Urinary bladder (tissue), 4 donors: ENCODE measurements around the gene FARS2. TPM values are rescaled to one million over a fixed set of nuclear protein-coding genes. Genes with fewer than 3 reads are reported as not detected.

Experiments used
- DNase-seq: peaks from one replicate; pipeline ENCODE4 v3.0.0-alpha.2; 2015; ENCODE audit errors: extremely low spot score
- H3K27ac ChIP-seq: one replicate; pipeline ENCODE4 v1.5.1; 2013; ENCODE audit warnings: low read depth, mild to moderate bottlenecking, moderate library complexity
- H3K36me3 ChIP-seq: one replicate; pipeline ENCODE4 v1.6.1; 2013; ENCODE audit warnings: mild to moderate bottlenecking, moderate library complexity; ENCODE audit not compliant: insufficient read depth
- H3K4me1 ChIP-seq: one replicate; pipeline ENCODE4 v1.6.1; 2013; ENCODE audit warnings: mild to moderate bottlenecking, moderate library complexity; ENCODE audit not compliant: insufficient read depth
- H3K4me3 ChIP-seq: one replicate; pipeline ENCODE4 v1.5.1; 2013; ENCODE audit warnings: low read depth, low read length
- WGBS: extraction: QIAGEN DNeasy Blood & Tissue Kit; methylation state at CpG from one replicate; pipeline ENCODE4 v1.1.7; 2013; 5-methylcytosine and 5-hydroxymethylcytosine counted together
- polyA plus RNA-seq: library from polyadenylated mRNA; stranded (reverse); fragments of 200-250 nt; gene quantifications from one replicate; pipeline ENCODE4 v1.2.3, GENCODE V29; 2013
- total RNA-seq: library from RNA; depleted of rRNA; stranded (reverse); fragments of >200 nt; gene quantifications from one replicate; pipeline ENCODE4 v1.2.3, GENCODE V29; 2014
- donor health status: healthy with polysubstance abuse.
- donor health status: healthy.

The FARS2 gene
- total and polyA plus RNA-seq, 2 donors, result 13.6 to 23.4 TPM

DNA sequence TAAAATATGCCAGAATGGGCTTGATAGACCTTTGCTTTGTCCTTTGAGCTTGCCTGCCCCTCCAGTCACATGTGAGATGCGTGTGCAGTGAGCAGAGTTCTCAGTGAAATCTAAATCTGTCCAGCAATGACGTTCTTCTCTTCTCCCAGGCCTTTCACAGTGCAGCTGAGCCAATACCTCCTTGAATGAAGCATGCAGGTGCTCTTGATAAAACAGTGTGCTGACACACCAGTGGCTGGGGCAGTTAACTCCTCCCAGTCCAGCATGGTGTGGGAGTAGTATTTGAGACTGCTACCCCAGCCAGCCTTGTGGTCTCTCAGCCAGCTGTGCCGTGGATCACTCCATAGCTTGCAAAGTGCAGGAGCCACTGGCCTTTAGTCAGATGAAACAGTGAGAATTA, 240.5 kb downstream of the FARS2 start:
- no peaks in the 10 kb centered on the region for H3K36me3 ChIP-seq
- DNase-seq, result no peak
- no peak overlapping the region for H3K27ac ChIP-seq
- no peak overlapping the region for H3K4me3 ChIP-seq
- H3K4me1 ChIP-seq, result no peaks in the 10 kb centered on the region
- WGBS, result 90% methylated on average over 3 of the region's 3 CpGs

GRCh38 chr6:5504078-5504477, 242.8 kb downstream of the FARS2 start:
- Histone ChIP-seq H3K4me3 (no peak overlapping the region), H3K36me3 (no peaks in the 10 kb centered on the region), H3K4me1 (no peaks in the 10 kb centered on the region), H3K27ac (no peak overlapping the region)
- no peak for DNase-seq
- over 99% methylated on average over 1 of the region's 1 CpG for WGBS

- Histone ChIP-seq H3K36me3 (no peaks in the 10 kb centered on the region), H3K4me1 (no peaks in the 10 kb centered on the region), H3K4me3 (no peak overlapping the region), H3K27ac (no peak overlapping the region)
- 81% methylated on average over 4 of the region's 4 CpGs for WGBS
- no peak for DNase-seq
These were observed 244.8 kb downstream of the FARS2 start for GRCh38 chr6:5506149-5506548.

DNA sequence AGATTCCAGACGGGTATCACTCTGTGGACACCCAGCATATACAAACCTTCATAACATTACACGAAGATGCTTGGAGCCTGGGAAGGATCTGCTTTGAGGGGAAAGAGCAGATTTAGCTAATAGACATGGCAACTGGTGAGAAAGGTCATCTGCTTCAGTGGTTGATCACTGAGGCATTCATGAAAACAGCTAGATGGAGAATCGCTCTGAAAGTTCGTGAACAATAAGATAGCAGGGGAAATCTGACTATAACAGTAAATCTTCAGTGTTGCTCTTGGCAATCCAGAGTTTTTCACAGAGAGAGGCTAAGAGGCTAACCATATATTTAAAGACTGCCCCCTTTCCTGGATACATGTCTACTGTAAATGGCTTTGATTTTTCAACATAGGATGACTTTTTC, 245.3 kb downstream of the FARS2 start:
- 68% methylated on average over 4 of the region's 4 CpGs for WGBS
- no peak overlapping the region for H3K27ac ChIP-seq
- no peak for DNase-seq
- no peak overlapping the region for H3K4me3 ChIP-seq
- H3K36me3 ChIP-seq, result no peaks in the 10 kb centered on the region
- H3K4me1 ChIP-seq, result no peaks in the 10 kb centered on the region

GRCh38 chr6:5507131-5507681, 245.9 kb downstream of the FARS2 start:
- no peaks in the 10 kb centered on the region for H3K4me1 ChIP-seq
- H3K27ac ChIP-seq, result no peak overlapping the region
- H3K4me3 ChIP-seq, result no peak overlapping the region
- no peak for DNase-seq
- no peaks in the 10 kb centered on the region for H3K36me3 ChIP-seq
- WGBS, result 76% methylated on average over 4 of the region's 4 CpGs

DNA sequence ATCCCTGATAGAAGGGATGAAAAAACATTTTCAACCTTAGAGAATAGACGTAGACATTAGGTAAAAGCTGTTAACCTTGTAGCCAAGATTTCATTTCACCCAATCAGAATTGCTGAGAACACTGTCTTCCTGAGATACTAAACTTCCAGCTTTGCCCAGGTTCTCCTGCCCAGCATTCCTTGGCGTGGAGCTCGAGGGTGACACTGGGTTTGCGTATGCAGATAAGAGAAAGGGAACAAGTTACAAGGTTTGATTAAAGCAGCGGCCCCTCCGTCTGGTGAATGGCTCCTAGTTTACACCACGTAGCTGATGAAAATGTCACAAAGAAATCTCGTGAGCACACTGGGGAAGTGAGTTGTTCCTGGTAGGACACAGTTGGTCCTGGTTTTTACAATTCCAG, 247.8 kb downstream of the FARS2 start:
- no peaks in the 10 kb centered on the region for H3K36me3 ChIP-seq
- no peak overlapping the region for H3K4me3 ChIP-seq
- H3K27ac ChIP-seq, result no peak overlapping the region
- no peaks in the 10 kb centered on the region for H3K4me1 ChIP-seq
- 96% methylated on average over 8 of the region's 8 CpGs for WGBS
- no peak for DNase-seq

GRCh38 chr6:5510331-5511133, 249.2 kb downstream of the FARS2 start:
- Histone ChIP-seq H3K36me3 (no peaks in the 10 kb centered on the region), H3K27ac (no peak overlapping the region), H3K4me3 (no peak overlapping the region), H3K4me1 (no peaks in the 10 kb centered on the region)
- 91% methylated on average over 24 of the region's 24 CpGs for WGBS
- DNase-seq, result no peak

DNA sequence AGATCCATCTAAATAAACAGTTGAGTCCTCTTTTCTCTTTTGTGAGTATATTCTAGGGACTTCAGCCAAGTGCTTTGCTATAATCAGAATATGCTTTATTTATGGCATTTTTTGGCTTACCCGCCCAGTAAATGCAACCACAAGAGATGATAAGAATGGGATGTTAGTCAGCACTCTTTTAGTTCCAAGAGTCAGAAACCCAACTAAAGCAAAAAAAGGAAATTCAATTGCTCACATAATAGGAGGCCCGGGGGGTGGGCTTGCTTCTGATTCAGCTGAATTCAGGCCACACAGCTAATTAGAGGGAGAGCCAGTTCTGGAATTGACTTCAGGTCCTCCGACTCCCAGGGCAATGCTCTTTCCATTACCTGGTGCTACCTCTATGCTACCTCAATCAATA, 250.6 kb downstream of the FARS2 start:
- Histone ChIP-seq H3K36me3 (no peaks in the 10 kb centered on the region), H3K4me1 (no peaks in the 10 kb centered on the region), H3K4me3 (no peak overlapping the region), H3K27ac (no peak overlapping the region)
- DNase-seq, result no peak
- WGBS, result 60% methylated on average over 3 of the region's 3 CpGs

GRCh38 chr6:5512422-5512821, 251.1 kb downstream of the FARS2 start:
- Histone ChIP-seq H3K27ac (no peak overlapping the region), H3K36me3 (no peaks in the 10 kb centered on the region), H3K4me1 (no peaks in the 10 kb centered on the region), H3K4me3 (no peak overlapping the region)
- DNase-seq, result no peak
- 89% methylated on average over 2 of the region's 2 CpGs for WGBS

GRCh38 chr6:5513408-5513807, 252.1 kb downstream of the FARS2 start:
- WGBS, result 92% methylated on average over 6 of the region's 6 CpGs
- Histone ChIP-seq H3K4me3 (no peak overlapping the region), H3K36me3 (no peaks in the 10 kb centered on the region), H3K27ac (no peak overlapping the region), H3K4me1 (no peaks in the 10 kb centered on the region)
- DNase-seq, result no peak

DNA sequence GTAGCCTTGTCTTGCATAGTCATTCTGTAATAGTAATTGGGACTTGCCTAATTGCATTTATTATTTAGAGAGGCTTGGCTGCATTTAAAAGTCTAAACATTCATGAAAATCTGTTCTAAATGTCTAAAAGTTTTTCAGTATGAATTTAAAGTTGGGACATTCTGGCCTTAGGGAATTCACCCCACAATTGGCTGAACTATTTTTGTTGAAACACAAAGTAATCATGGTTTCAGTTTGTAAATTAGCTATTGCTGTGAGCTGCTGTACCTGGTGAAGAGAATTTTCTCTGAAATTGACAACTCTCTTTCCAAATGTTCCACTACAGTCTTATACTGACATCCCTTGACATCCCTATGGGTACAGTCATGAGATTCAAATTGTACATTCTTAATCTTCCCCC, 253.0 kb downstream of the FARS2 start:
- H3K36me3 ChIP-seq, result no peaks in the 10 kb centered on the region

GRCh38 chr6:5515200-5515599, 253.9 kb downstream of the FARS2 start:
- Histone ChIP-seq H3K4me3 (no peak overlapping the region), H3K36me3 (no peaks in the 10 kb centered on the region), H3K4me1 (no peaks in the 10 kb centered on the region), H3K27ac (no peak overlapping the region)
- DNase-seq, result no peak
- 73% methylated on average over 4 of the region's 4 CpGs for WGBS

More for the DNA sequence above, 253.0 kb downstream of the FARS2 start:
- no peak overlapping the region for H3K4me3 ChIP-seq
- DNase-seq, result no peak
- no peaks in the 10 kb centered on the region for H3K4me1 ChIP-seq
- no peak overlapping the region for H3K27ac ChIP-seq

GRCh38 chr6:5516036-5516435, 254.7 kb downstream of the FARS2 start:
- Histone ChIP-seq H3K36me3 (no peaks in the 10 kb centered on the region), H3K27ac (no peak overlapping the region), H3K4me1 (no peaks in the 10 kb centered on the region), H3K4me3 (no peak overlapping the region)
- WGBS, result 90% methylated on average over 6 of the region's 6 CpGs
- no peak for DNase-seq

DNA sequence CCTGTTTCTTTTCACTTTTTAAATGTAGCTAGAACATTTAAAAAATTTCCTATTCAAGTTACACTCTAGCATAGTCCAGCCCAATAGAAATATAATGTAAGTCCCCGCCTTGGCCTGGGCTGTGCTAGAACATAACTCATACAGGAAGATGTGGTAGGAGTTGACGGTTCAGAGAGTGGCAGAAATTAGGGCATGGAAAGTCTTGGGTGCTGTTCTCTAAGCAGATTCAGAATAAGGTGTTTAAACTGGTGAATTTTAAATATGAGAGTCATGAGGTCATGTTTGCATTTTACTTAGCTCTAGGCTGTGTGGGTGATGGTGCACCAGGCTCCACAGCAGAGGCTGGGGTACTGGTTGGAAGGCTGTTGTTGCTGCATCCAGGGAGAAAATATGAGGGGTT, 256.5 kb downstream of the FARS2 start:
- no peak overlapping the region for H3K27ac ChIP-seq

More for the DNA sequence above, 256.5 kb downstream of the FARS2 start:
- Histone ChIP-seq H3K36me3 (no peaks in the 10 kb centered on the region), H3K4me3 (no peak overlapping the region), H3K4me1 (no peaks in the 10 kb centered on the region)
- WGBS, result 94% methylated on average over 2 of the region's 2 CpGs
- DNase-seq, result no peak
